Heart left ventricle (tissue), 16 donors: ENCODE data around the gene CRIP2. TPM values are rescaled to one million over a fixed set of nuclear protein-coding genes. Genes with fewer than 3 reads are reported as not detected.

Experiments used
- ATAC-seq, 4 donors: fragments of 200-7000 bp; cut with Tn5 transposase; one replicate each; pipeline ENCODE4 v1.9.1; 2020 to 2022; ENCODE audit warnings: moderate library complexity in 4 of 4, mild to moderate bottlenecking in 3 of 4, moderate number of reproducible peaks in 1 of 4
- DNase-seq, 5 donors: peaks; one replicate each; pipeline ENCODE4 v3.0.0-alpha.2; 2020
- H3K27ac ChIP-seq, 12 donors: fragments of 200-600 bp; sonication (generic) in 4 of 12; one replicate each; pipeline versions ENCODE4 v1.5.0 to v1.8.0; 2016 to 2022; ENCODE audit warnings: mild to moderate bottlenecking in 2 of 12
- H3K27me3 ChIP-seq, 9 donors: fragments of 200-600 bp; sonication (generic) in 2 of 9; one replicate each; pipeline versions ENCODE4 v1.5.1 to v1.8.0; 2016 to 2022; ENCODE audit warnings: mild to moderate bottlenecking in 3 of 9
- H3K36me3 ChIP-seq, 9 donors: fragments of 200-600 bp; sonication (generic) in 2 of 9; one replicate each; pipeline versions ENCODE4 v1.5.0 to v1.8.0; 2018 to 2022; ENCODE audit warnings: mild to moderate bottlenecking in 2 of 9
- H3K4me1 ChIP-seq, 12 donors: fragments of 200-600 bp; sonication (generic) in 4 of 12; one replicate each; pipeline versions ENCODE4 v1.5.0 to v1.8.0; 2016 to 2022; ENCODE audit warnings: mild to moderate bottlenecking in 3 of 12
- H3K4me3 ChIP-seq, 12 donors: fragments of 200-600 bp; sonication (generic) in 4 of 12; one replicate each; pipeline versions ENCODE4 v1.5.0 to v1.8.0; 2017 to 2022; ENCODE audit warnings: mild to moderate bottlenecking in 9 of 12, moderate library complexity in 4 of 12
- H3K9me3 ChIP-seq, 12 donors: fragments of 200-600 bp; sonication (generic) in 4 of 12; one replicate each; pipeline versions ENCODE4 v1.5.0 to v1.8.0; 2016 to 2022; ENCODE audit warnings: mild to moderate bottlenecking in 1 of 12
- CTCF ChIP-seq, 12 donors: fragments of 200-600 bp; sonication (generic) in 4 of 12; IDR thresholded peaks; one replicate each; pipeline versions ENCODE4 v1.5.0 to v1.8.0; 2018 to 2022; ENCODE audit warnings: antibody characterized with exemption in 12 of 12, mild to moderate bottlenecking in 5 of 12
- POLR2A ChIP-seq, 2 donors: fragments of 450-650 bp; IDR thresholded peaks; one replicate each; pipeline ENCODE4 v1.6.1; 2017; ENCODE audit warnings: antibody characterized with exemption in 2 of 2, mild to moderate bottlenecking in 2 of 2, moderate library complexity in 2 of 2
- WGBS, 4 donors: extraction: QIAGEN DNeasy Blood & Tissue Kit in 2 of 4; methylation state at CpG; one replicate each; pipeline versions ENCODE4 v1.1.5 to v1.1.7; 2013 to 2018; 5-methylcytosine and 5-hydroxymethylcytosine counted together
- intact Hi-C, 10 donors: fragments of 100-400 bp; cut with DNase I; formaldehyde crosslinking; loops; one replicate each; pipeline versions ENCODE4 v1.11.1 to v1.14.2; 2022
- polyA plus RNA-seq, 2 donors: library from polyadenylated mRNA; stranded (reverse); fragments of 200-250 nt; gene quantifications; one replicate each; pipeline ENCODE4 v1.2.3, GENCODE V29; 2013
- total RNA-seq, 9 donors: library from RNA; depleted of rRNA in 2 of 9; stranded (reverse); fragments of >200 nt in 2 of 9; fragmentation: NEBNext Ultra II Directional in 3 of 9; extraction: Animal tissue kit (Norgen Biotek cat#: 25700) in 3 of 9; gene quantifications; one replicate each; pipeline versions ENCODE4 v1.1.0 to v1.2.4, GENCODE V29; 2016 to 2023
- donor health status: ischemic (EF 13 %, LVEDD 7.1; RV severe dilation, severe dysfunction).
- donor health status: healthy with polysubstance abuse.
- donor health status: DM: no; HTN: yes; CAD: no.
- donor health status: DM: no; HTN: no; CAD: no.
- donor health status: ischemic (EF 25% LVEDD 6.9; RV normal size, moderate dysfunction).
- donor health status: ischemic (EF 25% LVEDD 5.7; RV mildly dilated, moderate dysfunction).
- donor health status: healthy.
- donor health status: DM: yes; HTN: yes; CAD: no.
- donor health status: ischemic (EF 35%, LVEDD 5.7; RV mildly dilated, moderate dysfunction).
- donor health status: nonischemic (EF 11% LVEDD 7.7; RV severe dilation, severe dysfunction).
- donor health status: DM: yes; HTN: yes; CAD: no.
- donor health status: PGD.
- donor health status: ischemic (EF 29% LVEDD 5.4; RV normal size, mild dysfunction).
- donor health status: nonischemic (EF 23%, LVEDD 6.1; RV moderate dilation, normal function).

The CRIP2 gene
- total and polyA plus RNA-seq, 11 donors = 695 to 1,715 (median 851) TPM

- WGBS, 4 donors = 92 to 98% (median 96%) methylated on average over 16 to 18 of the region's 18 CpGs
- Histone ChIP-seq H3K4me1 (peaks cover 0 to 30% (median 12%) of the 10 kb centered on the region in 12 donors), H3K4me3 (no peak overlapping the region), H3K36me3 (peaks cover 0 to 76% (median 60%) of the 10 kb centered on the region in 9 donors), H3K27me3 (no peaks in the 10 kb centered on the region), H3K27ac (peak overlapping the region in 1 of 12 donors; percentile 50), H3K9me3 (no peaks in the 10 kb centered on the region)
- no peak for TF ChIP-seq CTCF (IDR thresholded peaks at IDR 0.05)
- no peak for TF ChIP-seq POLR2A (IDR thresholded peaks at IDR 0.05)
- DNase-seq = no peak
- ATAC-seq = no peak
- intact Hi-C loops = no loop called here
Observed at GRCh38 chr14:105461903-105462302, 12.7 kb upstream of the CRIP2 start.

DNA sequence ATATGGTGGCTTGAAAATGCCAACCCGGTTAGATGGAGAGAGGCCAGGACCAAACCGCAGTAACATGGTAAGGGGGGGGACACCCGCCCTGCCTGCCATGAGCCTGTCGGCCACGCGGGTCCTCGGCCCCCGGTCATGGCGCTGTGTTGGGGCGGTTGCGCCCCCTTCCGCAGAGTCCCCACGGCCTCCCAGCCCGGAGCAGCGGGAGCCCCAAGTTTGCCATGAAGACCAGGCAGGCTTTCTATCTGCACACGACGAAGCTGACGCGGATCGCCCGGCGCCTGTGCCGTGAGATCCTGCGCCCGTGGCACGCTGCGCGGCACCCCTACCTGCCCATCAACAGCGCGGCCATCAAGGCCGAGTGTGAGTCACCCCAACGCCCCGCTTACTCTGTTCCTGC lies 10.1 kb upstream of the CRIP2 start:
- TF ChIP-seq CTCF (IDR thresholded peaks at IDR 0.05) (no peak), POLR2A (IDR thresholded peaks at IDR 0.05) (no peak)
- H3K27ac ChIP-seq = peak overlapping the region in 4 of 12 donors; percentile 96 to 100 (median 98)
- no peak for ATAC-seq

GRCh38 chr14:105465209-105466031 lies 9.2 kb upstream of the CRIP2 start:
- peaks cover 0 to 65% (median 46%) of the 10 kb centered on the region in 12 donors for H3K4me1 ChIP-seq
- peaks cover 0 to 70% (median 47%) of the 10 kb centered on the region in 9 donors for H3K36me3 ChIP-seq
- intact Hi-C loops = no loop called here
- H3K27ac ChIP-seq = peak overlapping the region; percentile 59 to 100 (median 96)
- no peak for TF ChIP-seq POLR2A (IDR thresholded peaks at IDR 0.05)
- no peak for TF ChIP-seq CTCF (IDR thresholded peaks at IDR 0.05)
- peak in 4 of 5 donors; percentile 77 to 88 (median 83) for DNase-seq
- WGBS, 4 donors = 52 to 71% (median 63%) methylated on average over 11 to 20 of the region's 20 CpGs
- peak overlapping the region in 1 of 12 donors; percentile 11 for H3K4me3 ChIP-seq
- peak; percentile 48 to 70 (median 58) for ATAC-seq
- no peaks in the 10 kb centered on the region for H3K27me3 ChIP-seq
- no peaks in the 10 kb centered on the region for H3K9me3 ChIP-seq

More for the DNA sequence above, 10.1 kb upstream of the CRIP2 start:
- no peak for DNase-seq
- Histone ChIP-seq H3K9me3 (no peaks in the 10 kb centered on the region), H3K36me3 (peaks cover 0 to 68% (median 46%) of the 10 kb centered on the region in 9 donors), H3K4me1 (peaks cover 0 to 56% (median 38%) of the 10 kb centered on the region in 12 donors), H3K27me3 (no peaks in the 10 kb centered on the region), H3K4me3 (no peak overlapping the region)
- WGBS, 4 donors = 92 to 96% (median 94%) methylated on average over 20 to 33 of the region's 33 CpGs
- intact Hi-C loops = no loop called here

- intact Hi-C loops = no loop called here
- TF ChIP-seq POLR2A (IDR thresholded peaks at IDR 0.05) = no peak
- peak in 2 of 12 donors; percentile 2 to 6 for TF ChIP-seq CTCF (IDR thresholded peaks at IDR 0.05)
- H3K4me3 ChIP-seq = no peak overlapping the region
- H3K4me1 ChIP-seq = peaks cover 0 to 78% (median 58%) of the 10 kb centered on the region in 12 donors
- WGBS, 4 donors = 42 to 75% (median 58%) methylated on average over 17 to 53 of the region's 53 CpGs
- ATAC-seq = peak; percentile 57 to 67 (median 58)
- DNase-seq = peak in 4 of 5 donors; percentile 83 to 94 (median 88)
- H3K27ac ChIP-seq = peak overlapping the region; percentile 69 to 100 (median 96)
- no peaks in the 10 kb centered on the region for H3K9me3 ChIP-seq
- H3K36me3 ChIP-seq = peaks cover 0 to 59% (median 35%) of the 10 kb centered on the region in 9 donors
- H3K27me3 ChIP-seq = no peaks in the 10 kb centered on the region
Observed at GRCh38 chr14:105466531-105467248, 7.9 kb upstream of the CRIP2 start.
